Measurements from ENCODE around the gene NPLOC4. TPM values are rescaled to one million over a fixed set of nuclear protein-coding genes. Genes with fewer than 3 reads are reported as not detected.

The NPLOC4 gene
- total RNA-seq, 2 donors from 2014 or later: 43.8 to 63.0 TPM

- H3K4me3 ChIP-seq: no peak overlapping the region
- DNase-seq: peak; percentile 33 to 67 (median 44)
- peak overlapping the region; percentile 66 to 94 (median 92) for H3K27ac ChIP-seq
These were observed 22.1 kb upstream of the NPLOC4 start for GRCh38 chr17:81659038-81659437.

GRCh38 chr17:81656835-81657234 lies 19.9 kb upstream of the NPLOC4 start:
- Histone ChIP-seq H3K4me1 (peaks cover 25% of the 10 kb centered on the region), H3K9me3 (no peaks in the 10 kb centered on the region), H3K4me3 (no peak overlapping the region), H3K36me3 (replicated peaks in 1 of 2; ENCODE audit: insufficient read depth in 1 of 2, low read depth in 2 of 2) (no peaks in the 10 kb centered on the region), H3K27ac (no peak overlapping the region), H3K27me3 (no peaks in the 10 kb centered on the region)
- ATAC-seq: no peak
- DNase-seq: no peak
- intact Hi-C loops (cut with DNase I): no loop called here
- 74 to 80% methylated on average over 3 to 4 of the region's 4 CpGs for WGBS, 2 donors
- TF ChIP-seq POLR2A (IDR thresholded peaks at IDR 0.05) (no peak), CTCF (IDR thresholded peaks at IDR 0.05) (no peak)

More at GRCh38 chr17:81659038-81659437, 22.1 kb upstream of the NPLOC4 start:
- intact Hi-C loops (cut with DNase I): no loop called here
- no peaks in the 10 kb centered on the region for H3K9me3 ChIP-seq
- no peak for TF ChIP-seq CTCF (IDR thresholded peaks at IDR 0.05)
- no peaks in the 10 kb centered on the region for H3K36me3 ChIP-seq (replicated peaks in 1 of 2; ENCODE audit: insufficient read depth in 1 of 2, low read depth in 2 of 2)
- H3K4me1 ChIP-seq: peaks cover 25% of the 10 kb centered on the region
- WGBS, 2 donors: 37 to 46% methylated on average over 5 of the region's 5 CpGs
- ATAC-seq: peak; percentile 76
- no peaks in the 10 kb centered on the region for H3K27me3 ChIP-seq

- no peaks in the 10 kb centered on the region for H3K36me3 ChIP-seq (replicated peaks in 1 of 2; ENCODE audit: insufficient read depth in 1 of 2, low read depth in 2 of 2)
- no peak within 1 kb of the TSS for H3K4me3 ChIP-seq
- H3K27ac ChIP-seq: no peak within 1 kb of the TSS
- no peaks in the 10 kb centered on the region for H3K9me3 ChIP-seq
- intact Hi-C loops (cut with DNase I): no loop called here
- DNase-seq (no peak), ATAC-seq (no peak)
- TF ChIP-seq POLR2A (IDR thresholded peaks at IDR 0.05): no peak
- no peak for TF ChIP-seq CTCF (IDR thresholded peaks at IDR 0.05)
- no peaks in the 10 kb centered on the region for H3K27me3 ChIP-seq
- H3K4me1 ChIP-seq: peaks cover 24% of the 10 kb centered on the region
- WGBS, 2 donors: 83% methylated on average over 14 of the region's 15 CpGs; no CpG with 5 or more reads in 1 of the 2 donors
These were observed 19.3 kb upstream of the NPLOC4 start, which contains the start of gene PDE6G for GRCh38 chr17:81656118-81656743. Gene PDE6G, minus strand, starts transcription at chr17:81656542. Its CDS starts 3,237 bp downstream, at chr17:81653305.

- no peaks in the 10 kb centered on the region for H3K9me3 ChIP-seq
- 35 to 70% methylated on average over 5 to 18 of the region's 18 CpGs for WGBS, 2 donors
- intact Hi-C loops (cut with DNase I): no loop called here
- H3K36me3 ChIP-seq (replicated peaks in 1 of 2; ENCODE audit: insufficient read depth in 1 of 2, low read depth in 2 of 2): no peaks in the 10 kb centered on the region
- ATAC-seq (no peak), DNase-seq (no peak)
- no peaks in the 10 kb centered on the region for H3K27me3 ChIP-seq
- TF ChIP-seq POLR2A (IDR thresholded peaks at IDR 0.05) (no peak), CTCF (IDR thresholded peaks at IDR 0.05) (no peak)
- H3K4me3 ChIP-seq: no peak overlapping the region
- peaks cover 18% of the 10 kb centered on the region for H3K4me1 ChIP-seq
- H3K27ac ChIP-seq: no peak overlapping the region
These were observed 18.6 kb upstream of the NPLOC4 start for GRCh38 chr17:81655378-81656117.

Measured in body of pancreas (tissue), 4 donors.